ENCODE measurements around the gene CPSF4L.

DNA sequence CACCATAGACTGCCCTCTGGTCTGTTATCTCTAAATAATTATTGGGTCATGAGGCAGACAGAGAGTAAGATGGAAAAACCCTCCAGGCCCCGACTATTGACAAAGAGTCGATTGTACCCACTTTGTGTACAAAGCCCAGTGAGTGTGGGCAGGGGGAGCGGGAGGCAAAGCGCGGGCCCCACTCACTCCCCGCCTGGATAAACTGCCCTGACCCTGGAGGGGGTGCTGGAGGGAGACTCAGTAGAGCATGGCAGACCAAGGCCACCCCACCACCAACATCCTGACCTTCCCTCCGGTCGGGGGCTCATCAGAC, 11.2 kb upstream of the CPSF4L start:
- TF ChIP-seq CTCF (conservative IDR thresholded peaks at IDR 0.05 in 1 of 2, IDR thresholded peaks at IDR 0.05 in 1 of 2; ENCODE audit: extremely low read depth in 1 of 2, insufficient read depth in 1 of 2, low read depth in 1 of 2, low read length in 2 of 2) (no peak), EZH2 (IDR thresholded peaks at IDR 0.05; ENCODE audit: borderline replicate concordance, low read length) (no peak)

Data from mammary epithelial cell (primary cell).